DOHH2 (cell line): Measurements from ENCODE around the gene GYG2.
A peak's percentile ranks its signal among the peaks of the same experiment; 100 is the strongest.

Source experiments
- EZH2phosphoT487 ChIP-seq: fragments of 200-600 bp; sonication (generic); IDR thresholded peaks from 2 replicates; pipeline ENCODE4 v1.6.1; 2017; ENCODE audit warnings: borderline replicate concordance, mild to moderate bottlenecking, antibody characterized with exemption, low read length, moderate library complexity, mixed read lengths
- TF ChIP-seq, protein P1 (sequence below): fragments of 200-600 bp; sonication (generic); IDR thresholded peaks from one replicate; pipeline ENCODE4 v1.5.1; 2014; ENCODE audit warnings: antibody characterized with exemption, mild to moderate bottlenecking, low read depth, low read length; ENCODE audit not compliant: poor library complexity, severe bottlenecking

DNA sequence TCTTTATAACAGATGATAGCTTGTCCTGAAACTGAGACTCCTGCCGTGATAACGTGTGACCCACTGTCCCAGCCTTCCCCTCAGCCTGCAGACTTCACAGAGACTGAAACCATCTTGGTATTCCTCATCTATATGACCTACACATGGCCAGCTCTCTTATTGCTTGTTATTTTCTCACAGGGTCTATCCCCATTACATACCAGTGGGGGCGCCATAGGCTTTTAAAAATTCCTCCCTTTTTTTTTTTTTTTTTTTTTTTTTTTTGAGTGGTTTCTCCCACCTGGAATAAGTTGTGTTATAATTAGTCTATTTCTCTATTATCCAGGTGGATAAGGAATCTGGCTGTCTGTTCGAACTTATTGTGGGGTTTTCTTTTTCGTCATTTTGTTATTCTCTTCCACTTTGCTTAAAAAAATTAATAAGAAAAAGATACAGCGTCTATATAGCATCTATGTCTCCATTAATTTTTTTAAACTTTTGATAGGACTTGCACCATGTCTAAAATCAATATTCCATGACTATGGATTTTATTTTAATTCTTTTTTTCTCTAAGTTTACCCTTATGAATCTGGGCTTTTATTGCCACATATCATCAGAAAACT lies 47.2 kb downstream of the GYG2 start:
- TF ChIP-seq, protein P1, sequence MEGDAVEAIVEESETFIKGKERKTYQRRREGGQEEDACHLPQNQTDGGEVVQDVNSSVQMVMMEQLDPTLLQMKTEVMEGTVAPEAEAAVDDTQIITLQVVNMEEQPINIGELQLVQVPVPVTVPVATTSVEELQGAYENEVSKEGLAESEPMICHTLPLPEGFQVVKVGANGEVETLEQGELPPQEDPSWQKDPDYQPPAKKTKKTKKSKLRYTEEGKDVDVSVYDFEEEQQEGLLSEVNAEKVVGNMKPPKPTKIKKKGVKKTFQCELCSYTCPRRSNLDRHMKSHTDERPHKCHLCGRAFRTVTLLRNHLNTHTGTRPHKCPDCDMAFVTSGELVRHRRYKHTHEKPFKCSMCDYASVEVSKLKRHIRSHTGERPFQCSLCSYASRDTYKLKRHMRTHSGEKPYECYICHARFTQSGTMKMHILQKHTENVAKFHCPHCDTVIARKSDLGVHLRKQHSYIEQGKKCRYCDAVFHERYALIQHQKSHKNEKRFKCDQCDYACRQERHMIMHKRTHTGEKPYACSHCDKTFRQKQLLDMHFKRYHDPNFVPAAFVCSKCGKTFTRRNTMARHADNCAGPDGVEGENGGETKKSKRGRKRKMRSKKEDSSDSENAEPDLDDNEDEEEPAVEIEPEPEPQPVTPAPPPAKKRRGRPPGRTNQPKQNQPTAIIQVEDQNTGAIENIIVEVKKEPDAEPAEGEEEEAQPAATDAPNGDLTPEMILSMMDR, result peak; percentile 35
- no peak for TF ChIP-seq EZH2phosphoT487
